Measurements from ENCODE around the gene NTN1.
A peak's percentile ranks its signal among the peaks of the same experiment; 100 is the strongest.

The NTN1 gene

GRCh38 chr17:9007052-9007714, 14.1 kb upstream of the NTN1 start:
- Histone ChIP-seq H3K9ac (ENCODE audit: low read length in 2 of 2) (no peak overlapping the region), H3K9me3 (ENCODE audit: control insufficient read depth in 2 of 2, low read length in 2 of 2) (no peaks in the 10 kb centered on the region), H3K36me3 (ENCODE audit: control insufficient read depth in 2 of 2, insufficient read depth in 2 of 2, low read length in 2 of 2) (no peaks in the 10 kb centered on the region), H3K27me3 (ENCODE audit: control insufficient read depth in 1 of 2, insufficient read depth in 2 of 2, low read length in 2 of 2) (peaks cover 0 to 28% of the 10 kb centered on the region in 2 donors), H3K4me3 (ENCODE audit: low read length in 2 of 2) (no peak overlapping the region), H3K4me1 (ENCODE audit: control insufficient read depth, insufficient read depth, low read length) (peaks cover 26% of the 10 kb centered on the region), H3K27ac (ENCODE audit: low read length) (no peak overlapping the region)

DNA sequence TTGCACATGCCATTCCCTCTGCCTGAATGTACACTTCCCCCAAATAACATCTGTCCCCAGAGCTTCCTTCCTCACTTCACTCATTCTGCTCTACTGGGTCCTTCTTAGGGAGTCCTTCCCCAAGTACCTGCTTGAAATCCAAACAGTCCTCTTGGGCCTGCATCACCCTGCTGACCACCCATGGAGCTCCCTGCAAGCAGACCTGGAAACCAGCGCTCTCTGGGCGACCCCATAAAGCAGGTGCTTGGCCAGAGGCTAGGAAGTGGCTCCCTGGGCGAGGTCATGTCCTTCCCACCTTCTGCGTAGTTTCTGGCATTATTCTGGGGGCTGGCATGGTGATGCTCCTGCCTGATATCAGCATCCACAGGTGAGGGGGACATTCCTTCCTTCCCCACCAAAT, 12.2 kb upstream of the NTN1 start:
- no peak overlapping the region for H3K27ac ChIP-seq (ENCODE audit: low read length)
- H3K4me3 ChIP-seq (ENCODE audit: low read length in 2 of 2): no peak overlapping the region
- H3K4me1 ChIP-seq (ENCODE audit: control insufficient read depth, insufficient read depth, low read length): peaks cover 24% of the 10 kb centered on the region
- no peak overlapping the region for H3K9ac ChIP-seq (ENCODE audit: low read length in 2 of 2)
- H3K9me3 ChIP-seq (ENCODE audit: control insufficient read depth in 2 of 2, low read length in 2 of 2): no peaks in the 10 kb centered on the region
- peaks cover 0 to 15% of the 10 kb centered on the region in 2 donors for H3K27me3 ChIP-seq (ENCODE audit: control insufficient read depth in 1 of 2, insufficient read depth in 2 of 2, low read length in 2 of 2)
- H3K36me3 ChIP-seq (ENCODE audit: control insufficient read depth in 2 of 2, insufficient read depth in 2 of 2, low read length in 2 of 2): no peaks in the 10 kb centered on the region

DNA sequence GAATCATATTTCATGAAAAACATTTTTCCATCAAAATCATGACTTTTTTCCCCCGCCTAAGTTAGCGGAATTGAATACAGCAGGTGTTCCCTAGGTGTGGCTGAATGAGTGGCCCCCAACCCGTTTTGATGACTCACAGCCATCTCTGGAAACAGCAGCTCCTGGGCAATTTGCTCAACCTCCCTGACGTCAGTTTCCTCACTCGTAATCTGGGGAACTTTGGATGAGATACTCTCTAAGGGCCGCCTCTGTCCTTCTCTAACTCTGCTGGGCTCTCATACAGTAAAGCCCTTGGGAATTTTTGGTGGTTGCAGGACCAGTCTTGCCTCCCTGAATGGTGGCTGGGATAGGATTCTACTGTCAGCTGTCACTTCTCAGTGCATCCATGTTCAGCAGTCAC, 11.6 kb upstream of the NTN1 start:
- Histone ChIP-seq H3K9me3 (ENCODE audit: control insufficient read depth in 2 of 2, low read length in 2 of 2) (no peaks in the 10 kb centered on the region), H3K4me1 (ENCODE audit: control insufficient read depth, insufficient read depth, low read length) (peaks cover 20% of the 10 kb centered on the region), H3K4me3 (ENCODE audit: low read length in 2 of 2) (no peak overlapping the region), H3K36me3 (ENCODE audit: control insufficient read depth in 2 of 2, insufficient read depth in 2 of 2, low read length in 2 of 2) (no peaks in the 10 kb centered on the region), H3K9ac (ENCODE audit: low read length in 2 of 2) (no peak overlapping the region), H3K27me3 (ENCODE audit: control insufficient read depth in 1 of 2, insufficient read depth in 2 of 2, low read length in 2 of 2) (peaks cover 0 to 9% of the 10 kb centered on the region in 2 donors), H3K27ac (ENCODE audit: low read length) (no peak overlapping the region)

DNA sequence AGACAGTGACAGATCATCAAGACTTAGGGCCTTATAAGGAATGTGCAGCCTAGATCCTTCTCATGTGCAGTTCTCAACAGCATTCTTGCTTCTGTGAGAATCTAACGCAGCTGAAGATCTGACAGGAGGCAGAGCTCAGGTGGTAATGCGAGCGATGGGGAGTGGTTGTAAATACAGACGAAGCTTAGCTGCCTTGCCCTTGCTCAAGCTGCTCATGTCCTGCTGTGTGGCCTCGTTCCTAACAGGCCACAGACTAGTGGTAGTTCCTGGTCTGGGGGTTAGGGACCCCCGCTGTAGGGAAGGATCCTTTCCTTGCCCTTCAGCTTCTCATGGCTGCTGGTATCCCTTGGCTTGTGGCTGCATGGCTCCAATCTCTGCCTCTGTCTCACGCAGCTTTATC, 10.3 kb upstream of the NTN1 start:
- Histone ChIP-seq H3K9me3 (ENCODE audit: control insufficient read depth in 2 of 2, low read length in 2 of 2) (no peaks in the 10 kb centered on the region), H3K27ac (ENCODE audit: low read length) (no peak overlapping the region), H3K27me3 (ENCODE audit: control insufficient read depth in 1 of 2, insufficient read depth in 2 of 2, low read length in 2 of 2) (no peaks in the 10 kb centered on the region), H3K36me3 (ENCODE audit: control insufficient read depth in 2 of 2, insufficient read depth in 2 of 2, low read length in 2 of 2) (no peaks in the 10 kb centered on the region), H3K9ac (ENCODE audit: low read length in 2 of 2) (no peak overlapping the region), H3K4me3 (ENCODE audit: low read length in 2 of 2) (no peak overlapping the region), H3K4me1 (ENCODE audit: control insufficient read depth, insufficient read depth, low read length) (peaks cover 9% of the 10 kb centered on the region)

DNA sequence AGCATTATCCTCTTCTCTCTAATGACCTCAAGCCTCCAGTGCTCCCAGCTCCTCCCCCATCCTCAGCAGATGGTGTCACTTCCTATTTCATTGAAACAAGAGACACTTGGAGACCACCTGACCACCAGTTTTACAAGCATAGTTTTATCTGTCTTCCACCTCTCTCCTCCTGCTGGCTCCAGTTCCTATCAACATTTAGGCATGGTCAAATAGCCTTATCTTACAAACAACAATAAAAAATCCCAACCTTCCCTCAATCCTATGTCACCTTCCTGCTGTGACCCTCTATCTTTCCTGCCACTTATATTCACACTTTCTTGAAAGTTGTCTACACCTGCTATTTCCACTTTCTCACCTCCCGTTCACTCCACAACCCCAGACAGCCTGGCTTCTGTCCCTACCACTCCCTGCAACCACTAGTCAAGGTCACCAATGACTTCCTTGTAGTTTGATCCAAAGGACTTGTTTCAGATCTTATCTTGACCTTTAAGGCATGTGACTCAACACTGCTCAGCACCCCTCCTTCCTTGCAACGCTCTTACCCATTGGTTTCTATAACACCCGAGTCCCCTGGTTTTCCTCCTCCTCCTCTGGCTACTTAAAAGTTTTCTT, 4.3 kb upstream of the NTN1 start:
- Histone ChIP-seq H3K27me3 (ENCODE audit: control insufficient read depth in 1 of 2, insufficient read depth in 2 of 2, low read length in 2 of 2) (peaks cover 0 to 4% of the 10 kb centered on the region in 2 donors), H3K9ac (ENCODE audit: low read length in 2 of 2) (no peak overlapping the region), H3K36me3 (ENCODE audit: control insufficient read depth in 2 of 2, insufficient read depth in 2 of 2, low read length in 2 of 2) (no peaks in the 10 kb centered on the region)

GRCh38 chr17:9018726-9019125, 2.6 kb upstream of the NTN1 start:
- Histone ChIP-seq H3K36me3 (ENCODE audit: control insufficient read depth in 2 of 2, insufficient read depth in 2 of 2, low read length in 2 of 2) (no peaks in the 10 kb centered on the region), H3K9ac (ENCODE audit: low read length in 2 of 2) (no peak overlapping the region), H3K9me3 (ENCODE audit: control insufficient read depth in 2 of 2, low read length in 2 of 2) (no peaks in the 10 kb centered on the region), H3K27me3 (ENCODE audit: control insufficient read depth in 1 of 2, insufficient read depth in 2 of 2, low read length in 2 of 2) (peaks cover 0 to 11% of the 10 kb centered on the region in 2 donors), H3K27ac (ENCODE audit: low read length) (no peak overlapping the region), H3K4me3 (ENCODE audit: low read length in 2 of 2) (no peak overlapping the region), H3K4me1 (ENCODE audit: control insufficient read depth, insufficient read depth, low read length) (peaks cover 28% of the 10 kb centered on the region)

More for the DNA sequence above, 4.3 kb upstream of the NTN1 start:
- Histone ChIP-seq H3K9me3 (ENCODE audit: control insufficient read depth in 2 of 2, low read length in 2 of 2) (no peaks in the 10 kb centered on the region), H3K4me1 (ENCODE audit: control insufficient read depth, insufficient read depth, low read length) (peaks cover 12% of the 10 kb centered on the region), H3K4me3 (ENCODE audit: low read length in 2 of 2) (no peak overlapping the region), H3K27ac (ENCODE audit: low read length) (no peak overlapping the region)

DNA sequence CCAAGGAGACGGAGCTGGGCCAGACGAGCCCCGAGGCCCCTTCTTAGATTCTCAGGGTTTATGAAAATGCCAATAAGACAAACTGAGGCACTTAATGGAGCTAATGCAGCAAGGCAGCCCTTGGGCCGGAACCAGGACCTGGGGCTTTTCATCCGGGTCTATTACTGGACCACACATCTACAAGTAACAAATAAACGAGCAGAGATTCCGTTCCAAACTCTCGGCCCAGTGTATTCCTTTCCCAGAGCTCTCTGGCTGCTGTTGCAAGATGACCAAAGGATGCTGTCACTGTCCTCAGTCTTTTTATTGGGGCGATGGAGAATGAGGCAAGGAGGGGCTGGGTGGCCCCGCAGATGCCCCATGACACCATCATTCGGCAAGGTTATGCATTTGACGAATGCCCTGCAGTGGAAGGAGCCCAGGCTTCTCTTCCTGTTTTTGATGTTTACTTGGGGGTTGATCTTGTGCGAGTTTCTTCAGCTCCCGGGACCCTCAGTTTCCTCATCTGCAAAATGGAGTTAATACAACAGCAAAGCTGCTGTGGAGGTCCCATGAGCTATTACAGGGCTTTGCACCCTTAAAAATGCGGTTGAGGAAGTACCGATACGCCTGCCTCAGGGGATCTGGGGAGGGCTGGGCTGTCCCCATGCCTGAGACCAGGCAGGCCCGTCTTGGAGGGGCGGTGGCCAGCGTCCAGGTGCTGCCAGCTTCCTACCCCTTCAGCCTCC, 1.1 kb upstream of the NTN1 start:
- Histone ChIP-seq H3K27me3 (ENCODE audit: control insufficient read depth in 1 of 2, insufficient read depth in 2 of 2, low read length in 2 of 2) (peaks cover 0 to 13% of the 10 kb centered on the region in 2 donors), H3K36me3 (ENCODE audit: control insufficient read depth in 2 of 2, insufficient read depth in 2 of 2, low read length in 2 of 2) (no peaks in the 10 kb centered on the region), H3K9ac (ENCODE audit: low read length in 2 of 2) (peak overlapping the region in 1 of 2 donors; percentile 61), H3K9me3 (ENCODE audit: control insufficient read depth in 2 of 2, low read length in 2 of 2) (no peaks in the 10 kb centered on the region), H3K4me3 (ENCODE audit: low read length in 2 of 2) (peak overlapping the region; percentile 73 to 79), H3K4me1 (ENCODE audit: control insufficient read depth, insufficient read depth, low read length) (peaks cover 28% of the 10 kb centered on the region), H3K27ac (ENCODE audit: low read length) (peak overlapping the region; percentile 24)

- H3K27me3 ChIP-seq (ENCODE audit: control insufficient read depth in 1 of 2, insufficient read depth in 2 of 2, low read length in 2 of 2): peaks cover 0 to 13% of the 10 kb centered on the region in 2 donors
- no peaks in the 10 kb centered on the region for H3K9me3 ChIP-seq (ENCODE audit: control insufficient read depth in 2 of 2, low read length in 2 of 2)
- H3K4me3 ChIP-seq (ENCODE audit: low read length in 2 of 2): peak overlapping the region; percentile 73 to 79
- H3K36me3 ChIP-seq (ENCODE audit: control insufficient read depth in 2 of 2, insufficient read depth in 2 of 2, low read length in 2 of 2): no peaks in the 10 kb centered on the region
- peaks cover 28% of the 10 kb centered on the region for H3K4me1 ChIP-seq (ENCODE audit: control insufficient read depth, insufficient read depth, low read length)
- H3K27ac ChIP-seq (ENCODE audit: low read length): peak overlapping the region; percentile 24
- peak overlapping the region; percentile 47 to 61 for H3K9ac ChIP-seq (ENCODE audit: low read length in 2 of 2)
These were observed 519 bp upstream of the NTN1 start for GRCh38 chr17:9020824-9021157.

GRCh38 chr17:9021992-9022572, 772 bp downstream of the NTN1 start:
- H3K36me3 ChIP-seq (ENCODE audit: control insufficient read depth in 2 of 2, insufficient read depth in 2 of 2, low read length in 2 of 2): no peaks in the 10 kb centered on the region
- H3K27ac ChIP-seq (ENCODE audit: low read length): no peak overlapping the region
- H3K9ac ChIP-seq (ENCODE audit: low read length in 2 of 2): peak overlapping the region in 1 of 2 donors; percentile 29
- peaks cover 0 to 13% of the 10 kb centered on the region in 2 donors for H3K27me3 ChIP-seq (ENCODE audit: control insufficient read depth in 1 of 2, insufficient read depth in 2 of 2, low read length in 2 of 2)
- peaks cover 34% of the 10 kb centered on the region for H3K4me1 ChIP-seq (ENCODE audit: control insufficient read depth, insufficient read depth, low read length)
- H3K4me3 ChIP-seq (ENCODE audit: low read length in 2 of 2): peak overlapping the region; percentile 45 to 79
- H3K9me3 ChIP-seq (ENCODE audit: control insufficient read depth in 2 of 2, low read length in 2 of 2): no peaks in the 10 kb centered on the region

GRCh38 chr17:9022573-9023391, 1.5 kb downstream of the NTN1 start:
- no peak overlapping the region for H3K9ac ChIP-seq (ENCODE audit: low read length in 2 of 2)
- peak overlapping the region; percentile 45 to 79 for H3K4me3 ChIP-seq (ENCODE audit: low read length in 2 of 2)
- H3K27me3 ChIP-seq (ENCODE audit: control insufficient read depth in 1 of 2, insufficient read depth in 2 of 2, low read length in 2 of 2): peaks cover 0 to 13% of the 10 kb centered on the region in 2 donors
- no peak overlapping the region for H3K27ac ChIP-seq (ENCODE audit: low read length)
- no peaks in the 10 kb centered on the region for H3K9me3 ChIP-seq (ENCODE audit: control insufficient read depth in 2 of 2, low read length in 2 of 2)
- peaks cover 34% of the 10 kb centered on the region for H3K4me1 ChIP-seq (ENCODE audit: control insufficient read depth, insufficient read depth, low read length)
- H3K36me3 ChIP-seq (ENCODE audit: control insufficient read depth in 2 of 2, insufficient read depth in 2 of 2, low read length in 2 of 2): no peaks in the 10 kb centered on the region

Measured in stomach smooth muscle (tissue), 2 donors.